Measurements from ENCODE around the gene RRAS2. TPM values are rescaled to one million over a fixed set of nuclear protein-coding genes. Genes with fewer than 3 reads are reported as not detected.
"Not testable (repeated sequence)": the region's sequence is repeated elsewhere in the genome, so short reads cannot be mapped to it uniquely, and the experiment has no call there.

The RRAS2 gene
- total RNA-seq (ENCODE audit: low replicate concordance), result 36.0 and 41.2 TPM in 2 replicates
- long read RNA-seq, transcript RRAS2-203 (6 exons, 970 nt), result major isoform, 6 of 19 reads
- long read RNA-seq, partial matches to known transcripts, result 2 of 19 reads
- long read RNA-seq, other reads (novel, unspliced or antisense), result 7 of 19 reads

DNA sequence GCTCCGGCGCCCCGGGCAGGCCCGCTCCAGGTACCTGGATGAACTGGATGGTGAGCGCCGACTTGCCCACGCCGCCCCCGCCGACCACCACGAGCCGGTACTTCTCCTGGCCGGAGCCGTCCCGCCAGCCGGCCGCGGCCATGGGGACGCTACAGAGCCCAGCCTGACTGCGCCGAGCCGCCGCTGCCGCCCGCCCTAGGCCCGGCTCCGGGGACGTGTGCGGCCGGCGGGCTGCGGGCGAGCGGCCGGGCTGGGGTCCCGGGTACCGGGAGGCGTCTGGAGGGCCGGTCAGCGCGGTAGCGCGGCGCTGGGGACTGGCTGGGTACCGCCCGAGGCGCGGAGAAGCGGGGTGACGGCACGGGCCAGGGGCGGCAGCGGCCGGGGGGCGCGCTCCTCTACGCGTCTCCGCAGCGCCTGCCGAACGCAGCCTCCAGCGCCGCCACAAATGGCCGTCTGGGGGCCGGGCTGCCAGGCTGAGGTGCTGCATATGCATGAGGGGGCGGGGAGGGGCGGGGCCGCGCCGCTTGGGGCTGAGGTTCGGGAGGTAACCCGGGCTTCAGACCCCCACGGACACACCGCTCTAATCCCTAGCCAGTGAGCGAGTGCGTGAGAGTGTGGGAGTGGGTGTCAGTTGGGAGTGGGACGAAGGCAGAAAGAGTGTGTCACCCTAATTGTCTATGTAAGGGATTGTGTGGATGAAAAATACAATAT, at the start of gene RRAS2:
TSS of gene RRAS2 (minus strand) at position 455 of the 711 bp plus-strand sequence. CDS start at position 142, 313 bp downstream.
- Mint-ChIP-seq H3K9me3 (no peaks in the 10 kb centered on the region), H3K36me3 (no peaks in the 10 kb centered on the region), H3K27ac (peak within 1 kb of the TSS; percentile 96), H3K27me3 (peaks cover 12% of the 10 kb centered on the region), H3K4me1 (ENCODE audit: unreplicated experiment) (peaks cover 20% of the 10 kb centered on the region), H3K4me3 (peak within 1 kb of the TSS; percentile 97)
- TF ChIP-seq, protein P1, sequence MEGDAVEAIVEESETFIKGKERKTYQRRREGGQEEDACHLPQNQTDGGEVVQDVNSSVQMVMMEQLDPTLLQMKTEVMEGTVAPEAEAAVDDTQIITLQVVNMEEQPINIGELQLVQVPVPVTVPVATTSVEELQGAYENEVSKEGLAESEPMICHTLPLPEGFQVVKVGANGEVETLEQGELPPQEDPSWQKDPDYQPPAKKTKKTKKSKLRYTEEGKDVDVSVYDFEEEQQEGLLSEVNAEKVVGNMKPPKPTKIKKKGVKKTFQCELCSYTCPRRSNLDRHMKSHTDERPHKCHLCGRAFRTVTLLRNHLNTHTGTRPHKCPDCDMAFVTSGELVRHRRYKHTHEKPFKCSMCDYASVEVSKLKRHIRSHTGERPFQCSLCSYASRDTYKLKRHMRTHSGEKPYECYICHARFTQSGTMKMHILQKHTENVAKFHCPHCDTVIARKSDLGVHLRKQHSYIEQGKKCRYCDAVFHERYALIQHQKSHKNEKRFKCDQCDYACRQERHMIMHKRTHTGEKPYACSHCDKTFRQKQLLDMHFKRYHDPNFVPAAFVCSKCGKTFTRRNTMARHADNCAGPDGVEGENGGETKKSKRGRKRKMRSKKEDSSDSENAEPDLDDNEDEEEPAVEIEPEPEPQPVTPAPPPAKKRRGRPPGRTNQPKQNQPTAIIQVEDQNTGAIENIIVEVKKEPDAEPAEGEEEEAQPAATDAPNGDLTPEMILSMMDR (conservative IDR thresholded peaks at IDR 0.05), result no peak
- peak; percentile 85 for DNase-seq (ENCODE audit: extremely low spot score, unreplicated experiment)

DNA sequence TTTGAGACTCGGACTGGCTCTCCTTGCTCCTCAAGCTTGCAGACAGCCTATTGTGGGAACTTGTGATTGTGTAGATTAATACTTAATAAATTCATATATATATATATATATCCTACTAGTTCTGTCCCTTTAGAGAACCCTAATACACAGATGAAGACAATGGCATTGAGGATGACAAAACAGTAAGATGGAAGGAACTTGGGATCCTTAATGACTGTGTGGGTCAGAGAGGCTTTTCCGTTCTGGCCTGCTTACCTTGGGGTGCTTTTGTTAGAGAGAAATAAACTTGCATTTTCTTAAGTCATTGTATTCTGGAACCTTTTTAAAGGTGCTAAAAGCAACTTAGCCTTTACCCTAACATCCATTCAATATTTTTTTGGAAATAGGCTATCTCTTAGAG, 49.6 kb upstream of the RRAS2 start:
- DNase-seq (ENCODE audit: extremely low spot score, unreplicated experiment), result no peak
- Mint-ChIP-seq H3K27ac (no peak overlapping the region), H3K4me3 (no peak overlapping the region), H3K36me3 (no peaks in the 10 kb centered on the region), H3K4me1 (ENCODE audit: unreplicated experiment) (no peaks in the 10 kb centered on the region), H3K9me3 (no peaks in the 10 kb centered on the region), H3K27me3 (peaks cover 6% of the 10 kb centered on the region)
- TF ChIP-seq, protein P1 (conservative IDR thresholded peaks at IDR 0.05), result no peak

GRCh38 chr11:14406116-14406515, 47.1 kb upstream of the RRAS2 start:
- H3K4me1 Mint-ChIP-seq (ENCODE audit: unreplicated experiment); H3K4me3 Mint-ChIP-seq; H3K36me3 Mint-ChIP-seq; DNase-seq (ENCODE audit: extremely low spot score, unreplicated experiment); H3K9me3 Mint-ChIP-seq; H3K27me3 Mint-ChIP-seq; H3K27ac Mint-ChIP-seq: not testable (repeated sequence)

DNA sequence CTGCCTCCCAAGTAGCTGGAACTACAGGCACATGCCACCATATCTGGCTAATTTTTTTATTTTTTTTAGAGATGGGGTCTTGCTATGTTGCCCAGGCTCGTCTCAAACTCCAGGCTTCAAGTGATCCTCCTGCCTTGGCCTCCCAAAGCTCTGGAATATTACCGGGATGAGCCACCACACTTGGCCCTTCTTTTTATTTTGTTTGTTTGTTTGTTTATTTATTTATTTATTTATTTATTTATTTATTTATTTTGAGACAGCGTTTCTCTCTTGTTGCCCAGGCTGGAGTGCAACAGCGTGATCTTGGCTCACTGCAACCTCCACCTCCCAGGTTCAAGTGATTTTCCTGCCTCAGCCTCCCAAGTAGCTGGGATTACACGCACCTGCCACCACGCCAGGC, 44.5 kb upstream of the RRAS2 start:
- not testable (repeated sequence) for H3K36me3 Mint-ChIP-seq

GRCh38 chr11:14399087-14399486, 40.1 kb upstream of the RRAS2 start:
- H3K4me3 Mint-ChIP-seq, result no peak overlapping the region
- TF ChIP-seq, protein P1 (conservative IDR thresholded peaks at IDR 0.05), result no peak
- no peaks in the 10 kb centered on the region for H3K36me3 Mint-ChIP-seq
- H3K4me1 Mint-ChIP-seq (ENCODE audit: unreplicated experiment), result no peaks in the 10 kb centered on the region
- H3K9me3 Mint-ChIP-seq, result no peaks in the 10 kb centered on the region
- H3K27me3 Mint-ChIP-seq, result peaks cover 18% of the 10 kb centered on the region
- H3K27ac Mint-ChIP-seq, result no peak overlapping the region
- no peak for DNase-seq (ENCODE audit: extremely low spot score, unreplicated experiment)

More for the DNA sequence above, 44.5 kb upstream of the RRAS2 start:
- H3K4me3 Mint-ChIP-seq; H3K27ac Mint-ChIP-seq; DNase-seq (ENCODE audit: extremely low spot score, unreplicated experiment); H3K9me3 Mint-ChIP-seq; H3K4me1 Mint-ChIP-seq (ENCODE audit: unreplicated experiment): not testable (repeated sequence)
- H3K27me3 Mint-ChIP-seq, result peaks cover 18% of the 10 kb centered on the region

DNA sequence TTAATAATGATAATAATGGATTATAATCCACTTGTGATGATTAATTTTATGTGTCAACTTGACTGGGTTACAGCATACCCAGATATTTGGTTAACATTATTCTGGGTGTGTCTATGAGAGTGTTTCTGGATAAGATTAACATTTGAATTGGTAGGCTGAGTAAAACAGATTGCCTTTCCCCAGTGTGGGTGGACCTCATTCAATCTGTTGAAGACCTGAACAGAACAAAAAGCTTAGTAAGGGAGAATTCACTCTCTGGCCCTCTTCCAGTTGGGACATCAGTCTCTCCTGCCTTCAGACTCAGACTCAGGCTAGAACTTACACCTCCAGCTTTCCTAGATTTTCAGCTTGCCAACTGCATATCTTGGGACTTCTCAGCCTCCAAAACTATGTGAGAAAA, 37.3 kb upstream of the RRAS2 start:
- no peak for DNase-seq (ENCODE audit: extremely low spot score, unreplicated experiment)
- TF ChIP-seq, protein P1 (conservative IDR thresholded peaks at IDR 0.05), result no peak
- H3K4me3 Mint-ChIP-seq, result no peak overlapping the region
- peaks cover 16% of the 10 kb centered on the region for H3K27me3 Mint-ChIP-seq
- no peaks in the 10 kb centered on the region for H3K36me3 Mint-ChIP-seq
- no peaks in the 10 kb centered on the region for H3K9me3 Mint-ChIP-seq
- no peak overlapping the region for H3K27ac Mint-ChIP-seq
- H3K4me1 Mint-ChIP-seq (ENCODE audit: unreplicated experiment), result no peaks in the 10 kb centered on the region

Measured in type B pancreatic cell (in vitro differentiated cells).